HepG2 (cell line): ENCODE measurements around the gene XPOT. TPM values are rescaled to one million over a fixed set of nuclear protein-coding genes. Genes with fewer than 3 reads are reported as not detected.

Experiments
- ATAC-seq: fragments of 200-7000 bp; cut with Tn5 transposase; 3 replicates; pipeline ENCODE4 v1.9.1; 2020; ENCODE audit warnings: mild to moderate bottlenecking, moderate library complexity
- BruUV-seq: library from RNA; stranded (reverse); fragments of 400-500 nt; replicated peaks from 2 replicates; lab custom pipeline; 2021; lab: Mats Ljungman, UMichigan
- CTCF ChIA-PET: fragments of 300-600 bp; formaldehyde crosslinking; extraction: SDS; loops from one replicate; lab custom pipeline; 2021; ENCODE audit warnings: low total read pairs, inconsistent platforms, low intra/inter-chr PET ratio; lab: Yijun Ruan, JAX
- POLR2A ChIA-PET: fragments of 350-600 bp; sonication (Branson Sonifier 250); formaldehyde crosslinking; loops from one replicate; lab custom pipeline; 2020; ENCODE audit warnings: antibody characterized with exemption, inconsistent platforms; lab: Yijun Ruan, JAX
- DNase-seq: peaks from one replicate; pipeline ENCODE4 v3.0.0-alpha.2; 2015; ENCODE audit warnings: low spot score
- FAIRE-seq: peaks from 3 replicates; lab custom pipeline; 2011; peaks lifted over from hg19 to GRCh38; lab: Jason Lieb, UNC
- H2AFZ ChIP-seq: one replicate; pipeline ENCODE4 v1.6.1; 2011; ENCODE audit warnings: low read length, inconsistent platforms
- H3K27ac ChIP-seq: fragments of 300-600 bp; 3 replicates; pipeline ENCODE4 v1.8.0; 2011; ENCODE audit warnings: mixed run types, mild to moderate bottlenecking, mixed read lengths, low read length, inconsistent platforms; ENCODE audit not compliant: insufficient read depth; ENCODE audit errors: extremely low read length
- H3K27me3 ChIP-seq, 2 experiments: fragments of 200-600 bp in 1 of 2; 2 replicates in 1 of 2; 3 replicates in 1 of 2; pipeline versions ENCODE4 v1.6.0 to v1.8.0; 2011; ENCODE audit warnings: low read length in 2 of 2, mild to moderate bottlenecking in 2 of 2, moderate library complexity in 2 of 2, inconsistent platforms in 1 of 2; ENCODE audit not compliant: insufficient read depth in 2 of 2, control insufficient read depth in 1 of 2
- H3K36me3 ChIP-seq, 2 experiments: fragments of 200-600 bp in 1 of 2; replicated peaks in 1 of 2; 2 replicates in 1 of 2; 3 replicates in 1 of 2; pipeline versions ENCODE4 v1.5.1 to v1.8.0; 2011; ENCODE audit warnings: low read length in 2 of 2, inconsistent platforms in 1 of 2; ENCODE audit not compliant: insufficient read depth in 2 of 2, control insufficient read depth in 1 of 2
- H3K4me1 ChIP-seq: 2 replicates; pipeline ENCODE4 v1.5.1; 2012; ENCODE audit warnings: low read length, inconsistent platforms; ENCODE audit not compliant: insufficient read depth
- H3K4me2 ChIP-seq: 2 replicates; pipeline ENCODE4 v1.6.0; 2011; ENCODE audit warnings: low read depth, low read length, inconsistent platforms
- H3K4me3 ChIP-seq, 3 experiments: fragments of 200-600 bp in 1 of 3; sonication (generic), shearing (Covaris generic) in 1 of 3; replicated peaks in 1 of 3; 2 replicates each; pipeline ENCODE4 v1.5.1; 2011 to 2016; ENCODE audit warnings: low read length in 3 of 3, inconsistent platforms in 2 of 3, low read depth in 2 of 3, mild to moderate bottlenecking in 2 of 3, control low read depth in 1 of 3, mixed read lengths in 1 of 3; ENCODE audit not compliant: insufficient read depth in 1 of 3
- H3K79me2 ChIP-seq: one replicate; pipeline ENCODE4 v1.6.1; 2011; ENCODE audit warnings: low read length, inconsistent platforms; ENCODE audit not compliant: insufficient read depth
- H3K9ac ChIP-seq: 2 replicates; pipeline ENCODE4 v1.6.0; 2011; ENCODE audit warnings: mild to moderate bottlenecking, low read depth, low read length, inconsistent platforms; ENCODE audit not compliant: insufficient read depth
- H3K9me3 ChIP-seq: 2 replicates; pipeline ENCODE4 v1.5.1; 2012; ENCODE audit warnings: mild to moderate bottlenecking, low read length
- H4K20me1 ChIP-seq: 2 replicates; pipeline ENCODE4 v1.6.0; 2011; ENCODE audit warnings: inconsistent platforms, mild to moderate bottlenecking, low read length, moderate library complexity; ENCODE audit not compliant: insufficient read depth
- KMT2B ChIP-seq: IDR thresholded peaks from 2 replicates; pipeline ENCODE4 v1.6.1; 2016; ENCODE audit warnings: missing genetic modification reagents, missing compliant biosample characterization
- MEIS1 ChIP-seq: sonication (generic); formaldehyde crosslinking; IDR thresholded peaks from 2 replicates; pipeline ENCODE4 v1.9.0; 2021; ENCODE audit warnings: mild to moderate bottlenecking, missing genetic modification reagents, moderate library complexity, borderline replicate concordance
- NFKB2 ChIP-seq: sonication (generic); formaldehyde crosslinking; IDR thresholded peaks from 2 replicates; pipeline ENCODE4 v1.4.0; 2020; ENCODE audit warnings: missing genetic modification reagents, borderline replicate concordance
- SOX6 ChIP-seq, 2 experiments: fragments of 450-650 bp in 1 of 2; sonication (generic) in 1 of 2; formaldehyde crosslinking in 1 of 2; IDR thresholded peaks; 2 replicates each; pipeline versions ENCODE4 v1.4.0 to v1.6.1; 2017 to 2020; ENCODE audit warnings: antibody characterized with exemption in 1 of 2, mild to moderate bottlenecking in 1 of 2, missing genetic modification reagents in 1 of 2
- THAP7 ChIP-seq: sonication (generic); formaldehyde crosslinking; IDR thresholded peaks from 2 replicates; pipeline ENCODE4 v1.8.1; 2023; ENCODE audit warnings: mild to moderate bottlenecking, missing genetic modification reagents
- XBP1 ChIP-seq: sonication (generic); formaldehyde crosslinking; IDR thresholded peaks from 2 replicates; pipeline ENCODE4 v1.5.0; 2020; ENCODE audit warnings: missing genetic modification reagents
- ZHX1 ChIP-seq: sonication (generic); formaldehyde crosslinking; IDR thresholded peaks from 2 replicates; pipeline ENCODE4 v1.8.1; 2022; ENCODE audit warnings: low read depth, mild to moderate bottlenecking, missing genetic modification reagents
- ZNF333 ChIP-seq: sonication (generic); formaldehyde crosslinking; IDR thresholded peaks from 2 replicates; pipeline ENCODE4 v1.4.0; 2020; ENCODE audit warnings: mild to moderate bottlenecking, missing genetic modification reagents, borderline replicate concordance
- ZNF33B ChIP-seq: sonication (generic); formaldehyde crosslinking; IDR thresholded peaks from 2 replicates; pipeline ENCODE4 v1.5.1; 2020; ENCODE audit warnings: mild to moderate bottlenecking, missing genetic modification reagents
- WGBS: methylation state at CpG from one replicate; pipeline ENCODE4 v1.1.6; 2017; ENCODE audit warnings: low lambda C conversion rate; 5-methylcytosine and 5-hydroxymethylcytosine counted together
- in situ Hi-C: cut with HindIII; loops from 2 replicates; pipeline ENCODE4 v1.10.0; 2017; ENCODE audit warnings: low pct_unique_long_range_greater_than_20kb; ENCODE audit not compliant: extremely low pct_ligation_motif_present
- intact Hi-C: fragments of 100-400 bp; cut with micrococcal nuclease; formaldehyde crosslinking; loops from one replicate; pipeline ENCODE4 v1.10.0; 2022; ENCODE audit not compliant: unreplicated experiment
- polyA plus RNA-seq, 8 experiments: library from polyadenylated mRNA; depleted of rRNA in 3 of 8; stranded (reverse) in 7 of 8; unstranded in 1 of 8; fragments of >200 nt; fragmentation: Illumina TruSeq in 4 of 8; extraction: Trizol in 4 of 8; gene quantifications; 2 replicates each; pipeline versions ENCODE4 v1.2.1 to v1.2.3, GENCODE V29; 2011 to 2016; ENCODE audit warnings: low read depth in 4 of 8, missing spikeins in 1 of 8, mixed read lengths in 1 of 8; ENCODE audit not compliant: insufficient read depth in 1 of 8
- total RNA-seq, 5 experiments: library from RNA; depleted of rRNA; stranded (reverse); fragments of >200 nt; fragmentation: Illumina TruSeq; extraction: Trizol; gene quantifications; 2 replicates each; pipeline ENCODE4 v1.2.3, GENCODE V29; 2016; ENCODE audit warnings: low read depth in 1 of 5

Gene XPOT
- total and polyA plus RNA-seq, 2 of the 13 experiments (the other 11 are each of a cell fraction or from before 2014, with no cell fraction given), result 93.8 to 102 TPM

DNA sequence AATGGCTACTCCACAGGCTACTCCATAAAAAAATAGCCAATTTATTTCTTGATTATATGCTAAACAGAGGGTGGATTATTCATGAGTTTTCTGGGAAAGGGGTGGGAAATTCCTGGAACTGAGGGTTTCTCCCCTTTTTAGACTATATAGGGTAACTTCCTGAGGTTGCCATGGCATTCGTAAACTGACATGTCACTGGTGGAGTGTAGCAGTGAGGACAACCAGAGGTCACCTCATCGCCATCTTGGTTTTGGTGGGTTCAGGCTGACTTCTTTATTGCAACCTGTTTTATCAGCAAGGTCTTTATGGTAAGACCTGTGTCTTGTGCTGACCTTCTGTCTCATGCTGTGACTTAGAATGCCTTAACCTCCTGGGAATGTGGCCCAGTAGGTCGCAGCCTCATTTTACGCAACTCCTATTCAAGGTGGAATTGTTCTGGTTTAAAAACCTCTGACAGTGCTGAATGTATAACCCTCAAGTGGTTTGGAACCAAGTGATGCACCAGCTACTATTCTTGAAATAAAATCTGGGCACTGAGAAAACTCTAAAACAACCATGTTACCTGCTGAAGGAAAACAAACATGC lies 41.4 kb upstream of the XPOT start:
- H3K36me3 ChIP-seq, result no peaks in the 10 kb centered on the region
- ATAC-seq, result no peak
- 73% methylated on average over 4 of the region's 4 CpGs for WGBS
- intact Hi-C loops, result no loop called here
- no peak for FAIRE-seq
- TF ChIP-seq ZNF333 (no peak), THAP7 (CRISPR knock-in tag) (no peak), ZHX1 (CRISPR knock-in tag) (no peak), SOX6 (IDR thresholded peaks at IDR 0.05) (no peak), SOX6 (CRISPR knock-in tag; IDR thresholded peaks at IDR 0.05) (no peak), KMT2B (no peak), MEIS1 (CRISPR knock-in tag) (no peak), NFKB2 (CRISPR knock-in tag) (no peak), XBP1 (no peak), ZNF33B (no peak)
- DNase-seq, result no peak
- no peaks in the 10 kb centered on the region for H3K9me3 ChIP-seq
- in situ Hi-C loops, result no loop called here
- CTCF ChIA-PET, result no interaction called here
- POLR2A ChIA-PET, result no interaction called here
- H3K79me2 ChIP-seq, result no peaks in the 10 kb centered on the region
- H3K4me1 ChIP-seq, result no peaks in the 10 kb centered on the region
- BruUV-seq, result no TSS peak
- no peaks in the 10 kb centered on the region; a peak in 1 of 5 replicates for H3K27me3 ChIP-seq
- H2AFZ ChIP-seq, result no peak overlapping the region
- no peak overlapping the region for H3K9ac ChIP-seq
- no peak overlapping the region for H3K27ac ChIP-seq
- no peaks in the 10 kb centered on the region for H4K20me1 ChIP-seq
- no peak overlapping the region for H3K4me2 ChIP-seq
- H3K4me3 ChIP-seq, result no peak overlapping the region
